HEK293 (cell line): Measurements from ENCODE around the gene AGAP1.

Source experiments
- HOXC10 ChIP-seq: sonication (generic); formaldehyde crosslinking; IDR thresholded peaks from 2 replicates; pipeline ENCODE4 v1.8.1; 2023; ENCODE audit warnings: mild to moderate bottlenecking, missing genetic modification reagents
- HOXD13 ChIP-seq: sonication (generic); formaldehyde crosslinking; IDR thresholded peaks from 2 replicates; pipeline ENCODE4 v1.8.0; 2022; ENCODE audit warnings: missing genetic modification reagents, borderline replicate concordance
- KLF16 ChIP-seq: fragments of 450-650 bp; formaldehyde crosslinking; IDR thresholded peaks from 2 replicates; pipeline ENCODE4 v1.5.1; 2017; ENCODE audit warnings: missing biosample characterization, missing genetic modification characterization
- MEIS1 ChIP-seq: sonication (generic); formaldehyde crosslinking; IDR thresholded peaks from 2 replicates; pipeline ENCODE4 v1.8.1; 2022; ENCODE audit warnings: missing genetic modification reagents, mild to moderate bottlenecking, borderline replicate concordance
- ZBTB7A ChIP-seq: fragments of 450-650 bp; formaldehyde crosslinking; IDR thresholded peaks from 2 replicates; pipeline ENCODE4 v1.5.1; 2016; ENCODE audit warnings: low read depth, missing biosample characterization, missing genetic modification characterization
- ZNF10 ChIP-seq: fragments of 450-650 bp; formaldehyde crosslinking; IDR thresholded peaks from 2 replicates; pipeline ENCODE4 v1.5.1; 2017; ENCODE audit warnings: missing biosample characterization, missing genetic modification characterization
- ZNF16 ChIP-seq: fragments of 450-650 bp; formaldehyde crosslinking; IDR thresholded peaks from 2 replicates; pipeline ENCODE4 v1.5.1; 2016; ENCODE audit warnings: low read depth, missing biosample characterization, missing genetic modification characterization
- ZNF202 ChIP-seq: fragments of 450-650 bp; formaldehyde crosslinking; IDR thresholded peaks from 2 replicates; pipeline ENCODE4 v1.5.1; 2016; ENCODE audit warnings: missing biosample characterization, missing genetic modification characterization, borderline replicate concordance
- ZNF274 ChIP-seq, 2 experiments: fragments of 200-500 bp in 1 of 2; fragments of 450-650 bp in 1 of 2; sonication (Bioruptor generic) in 1 of 2; formaldehyde crosslinking in 1 of 2; IDR thresholded peaks; 2 replicates each; pipeline versions ENCODE4 v1.5.1 to v1.6.1; 2014 to 2016; ENCODE audit warnings: borderline replicate concordance in 1 of 2, inconsistent platforms in 1 of 2, low read length in 1 of 2, missing biosample characterization in 1 of 2, missing genetic modification characterization in 1 of 2
- ZNF529 ChIP-seq: fragments of 450-650 bp; formaldehyde crosslinking; IDR thresholded peaks from 2 replicates; pipeline ENCODE4 v1.5.1; 2017; ENCODE audit warnings: missing genetic modification characterization, missing biosample characterization; ENCODE audit not compliant: insufficient replicate concordance
- ZNF791 ChIP-seq: fragments of 450-650 bp; formaldehyde crosslinking; IDR thresholded peaks from 2 replicates; pipeline ENCODE4 v1.5.1; 2016; ENCODE audit warnings: missing biosample characterization, missing genetic modification characterization
- ZNF843 ChIP-seq: fragments of 450-650 bp; formaldehyde crosslinking; IDR thresholded peaks from 2 replicates; pipeline ENCODE4 v1.5.1; 2016; ENCODE audit warnings: missing biosample characterization, missing genetic modification characterization
- TF ChIP-seq, protein P1 (sequence below): fragments of 450-650 bp; formaldehyde crosslinking; IDR thresholded peaks from 2 replicates; pipeline ENCODE4 v1.5.1; 2016; ENCODE audit warnings: missing biosample characterization, missing genetic modification characterization
- TF ChIP-seq, protein P2 (sequence below): fragments of 450-650 bp; formaldehyde crosslinking; IDR thresholded peaks from 2 replicates; pipeline ENCODE4 v1.5.1; 2016; ENCODE audit warnings: missing biosample characterization, missing genetic modification characterization

DNA sequence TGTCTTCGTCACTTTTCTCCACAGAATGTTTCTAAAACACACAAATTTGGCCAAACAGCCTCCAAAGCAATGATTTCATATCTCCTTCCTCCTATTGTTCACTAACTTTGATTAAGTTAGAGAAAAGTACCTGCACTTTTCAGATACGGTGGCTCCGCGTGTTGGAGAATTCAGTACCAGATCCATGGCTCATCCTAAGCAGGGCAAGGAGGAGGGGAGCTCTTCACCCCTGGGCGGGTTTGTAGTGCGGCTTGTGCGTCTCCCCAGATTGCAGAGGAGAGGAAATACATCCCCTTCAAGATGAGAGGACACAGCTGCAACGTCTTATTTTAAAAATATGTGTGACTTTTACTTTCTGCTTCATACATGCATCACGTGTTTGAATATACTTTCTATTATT, 333.0 kb downstream of the AGAP1 start:
- no peak for TF ChIP-seq ZNF274 (IDR thresholded peaks at IDR 0.05; ENCODE audit: low read length)
- TF ChIP-seq ZNF274 (tag by site-specific recombination; IDR thresholded peaks at IDR 0.05; ENCODE audit: borderline replicate concordance), result no peak
- TF ChIP-seq HOXD13 (CRISPR knock-in tag), result no peak
- TF ChIP-seq, protein P1, sequence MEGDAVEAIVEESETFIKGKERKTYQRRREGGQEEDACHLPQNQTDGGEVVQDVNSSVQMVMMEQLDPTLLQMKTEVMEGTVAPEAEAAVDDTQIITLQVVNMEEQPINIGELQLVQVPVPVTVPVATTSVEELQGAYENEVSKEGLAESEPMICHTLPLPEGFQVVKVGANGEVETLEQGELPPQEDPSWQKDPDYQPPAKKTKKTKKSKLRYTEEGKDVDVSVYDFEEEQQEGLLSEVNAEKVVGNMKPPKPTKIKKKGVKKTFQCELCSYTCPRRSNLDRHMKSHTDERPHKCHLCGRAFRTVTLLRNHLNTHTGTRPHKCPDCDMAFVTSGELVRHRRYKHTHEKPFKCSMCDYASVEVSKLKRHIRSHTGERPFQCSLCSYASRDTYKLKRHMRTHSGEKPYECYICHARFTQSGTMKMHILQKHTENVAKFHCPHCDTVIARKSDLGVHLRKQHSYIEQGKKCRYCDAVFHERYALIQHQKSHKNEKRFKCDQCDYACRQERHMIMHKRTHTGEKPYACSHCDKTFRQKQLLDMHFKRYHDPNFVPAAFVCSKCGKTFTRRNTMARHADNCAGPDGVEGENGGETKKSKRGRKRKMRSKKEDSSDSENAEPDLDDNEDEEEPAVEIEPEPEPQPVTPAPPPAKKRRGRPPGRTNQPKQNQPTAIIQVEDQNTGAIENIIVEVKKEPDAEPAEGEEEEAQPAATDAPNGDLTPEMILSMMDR (tag by site-specific recombination), result no peak
- TF ChIP-seq, protein P2, sequence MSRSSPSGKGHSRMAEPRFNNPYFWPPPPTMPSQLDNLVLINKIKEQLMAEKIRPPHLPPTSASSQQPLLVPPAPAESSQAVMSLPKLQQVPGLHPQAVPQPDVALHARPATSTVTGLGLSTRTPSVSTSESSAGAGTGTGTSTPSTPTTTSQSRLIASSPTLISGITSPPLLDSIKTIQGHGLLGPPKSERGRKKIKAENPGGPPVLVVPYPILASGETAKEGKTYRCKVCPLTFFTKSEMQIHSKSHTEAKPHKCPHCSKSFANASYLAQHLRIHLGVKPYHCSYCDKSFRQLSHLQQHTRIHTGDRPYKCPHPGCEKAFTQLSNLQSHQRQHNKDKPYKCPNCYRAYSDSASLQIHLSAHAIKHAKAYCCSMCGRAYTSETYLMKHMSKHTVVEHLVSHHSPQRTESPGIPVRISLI (tag by site-specific recombination), result no peak
- TF ChIP-seq HOXC10 (CRISPR knock-in tag), result no peak
- TF ChIP-seq ZNF202 (tag by site-specific recombination), result no peak
- no peak for TF ChIP-seq ZNF16
- no peak for TF ChIP-seq ZNF529 (tag by site-specific recombination)
- no peak for TF ChIP-seq KLF16
- TF ChIP-seq ZNF10 (tag by site-specific recombination), result no peak
- no peak for TF ChIP-seq ZBTB7A (tag by site-specific recombination)
- TF ChIP-seq MEIS1 (CRISPR knock-in tag), result no peak
- no peak for TF ChIP-seq ZNF791 (tag by site-specific recombination)
- TF ChIP-seq ZNF843 (tag by site-specific recombination), result no peak
